ENCODE results near the gene KBTBD12. TPM values are rescaled to one million over a fixed set of nuclear protein-coding genes. Genes with fewer than 3 reads are reported as not detected.

The KBTBD12 gene
- total and polyA plus RNA-seq, 2 of the 13 experiments (the other 11 are each of a cell fraction or from before 2014, with no cell fraction given), result not detected

GRCh38 chr3:127899200-127899599 is 15.8 kb upstream of the KBTBD12 start:
- Histone ChIP-seq H3K4me1 (ENCODE audit: insufficient read depth, low read length) (no peaks in the 10 kb centered on the region), H3K4me2 (ENCODE audit: low read depth, low read length) (no peak overlapping the region), H3K9ac (ENCODE audit: insufficient read depth, low read depth, low read length) (no peak overlapping the region), H3K27ac (ENCODE audit: extremely low read length, insufficient read depth, low read length) (no peak overlapping the region), H3K27me3 (ENCODE audit: control insufficient read depth in 1 of 2, insufficient read depth in 2 of 2, low read length in 2 of 2) (0 out of 5 replicates have a peak, but pooled peaks cover 0 to 6% of the 10 kb centered on the region in 2 experiments), H3K9me3 (ENCODE audit: low read length) (no peaks in the 10 kb centered on the region), H3K36me3 (replicated peaks in 1 of 2; ENCODE audit: control insufficient read depth in 1 of 2, insufficient read depth in 2 of 2, low read length in 2 of 2) (no peaks in the 10 kb centered on the region), H3K4me3 (replicated peaks in 1 of 3; ENCODE audit: insufficient read depth in 1 of 3, low read depth in 2 of 3, low read length in 3 of 3) (no peak overlapping the region), H4K20me1 (ENCODE audit: insufficient read depth, low read length) (no peaks in the 10 kb centered on the region), H3K79me2 (ENCODE audit: insufficient read depth, low read length) (no peaks in the 10 kb centered on the region), H2AFZ (ENCODE audit: low read length) (no peak overlapping the region)
- WGBS (ENCODE audit: low lambda C conversion rate), result 21% methylated on average over 4 of the region's 6 CpGs
- CTCF ChIA-PET (ENCODE audit: low intra/inter-chr PET ratio, low total read pairs), result no interaction called here
- intact Hi-C loops (cut with micrococcal nuclease; ENCODE audit: unreplicated experiment) (no loop called here), in situ Hi-C loops (cut with HindIII; ENCODE audit: extremely low pct_ligation_motif_present, low pct_unique_long_range_greater_than_20kb) (no loop called here)
- POLR2A ChIA-PET, result no interaction called here
- no peak for DNase-seq (ENCODE audit: low spot score)
- FAIRE-seq, result no peak
- BruUV-seq (replicated peaks), result no TSS peak
- no peak for ATAC-seq
- no peak for TF ChIP-seq PTBP1 (IDR thresholded peaks at IDR 0.05; ENCODE audit: low read depth, low read length, poor library complexity, severe bottlenecking)
- TF ChIP-seq KMT2B (CRISPR knock-in tag; IDR thresholded peaks at IDR 0.05), result no peak
- no peak for TF ChIP-seq NKX3-1 (CRISPR knock-in tag; IDR thresholded peaks at IDR 0.05)
- no peak for TF ChIP-seq ZMYM4 (CRISPR knock-in tag; IDR thresholded peaks at IDR 0.05)
- no peak for TF ChIP-seq SRY (CRISPR knock-in tag; IDR thresholded peaks at IDR 0.05)

GRCh38 chr3:127899766-127900165 is 15.3 kb upstream of the KBTBD12 start:
- no TSS peak for BruUV-seq (replicated peaks)
- no peaks in the 10 kb centered on the region for H4K20me1 ChIP-seq (ENCODE audit: insufficient read depth, low read length)
- ChIA-PET POLR2A (no interaction called here), CTCF (ENCODE audit: low intra/inter-chr PET ratio, low total read pairs) (no interaction called here)
- no peak for FAIRE-seq
- H3K36me3 ChIP-seq (replicated peaks in 1 of 2; ENCODE audit: control insufficient read depth in 1 of 2, insufficient read depth in 2 of 2, low read length in 2 of 2), result no peaks in the 10 kb centered on the region
- no peak overlapping the region for H3K4me3 ChIP-seq (replicated peaks in 1 of 3; ENCODE audit: insufficient read depth in 1 of 3, low read depth in 2 of 3, low read length in 3 of 3)
- no peak for DNase-seq (ENCODE audit: low spot score)
- no peaks in the 10 kb centered on the region for H3K79me2 ChIP-seq (ENCODE audit: insufficient read depth, low read length)
- H3K27me3 ChIP-seq (ENCODE audit: control insufficient read depth in 1 of 2, insufficient read depth in 2 of 2, low read length in 2 of 2), result 0 out of 5 replicates have a peak, but pooled peaks cover 0 to 6% of the 10 kb centered on the region in 2 experiments
- no peak overlapping the region for H3K27ac ChIP-seq (ENCODE audit: extremely low read length, insufficient read depth, low read length)
- H3K9me3 ChIP-seq (ENCODE audit: low read length), result no peaks in the 10 kb centered on the region
- no peak for ATAC-seq
- in situ Hi-C loops (cut with HindIII; ENCODE audit: extremely low pct_ligation_motif_present, low pct_unique_long_range_greater_than_20kb) (no loop called here), intact Hi-C loops (cut with micrococcal nuclease; ENCODE audit: unreplicated experiment) (no loop called here)
- H3K4me1 ChIP-seq (ENCODE audit: insufficient read depth, low read length), result no peaks in the 10 kb centered on the region
- H3K4me2 ChIP-seq (ENCODE audit: low read depth, low read length), result no peak overlapping the region
- H2AFZ ChIP-seq (ENCODE audit: low read length), result no peak overlapping the region
- WGBS (ENCODE audit: low lambda C conversion rate), result 75% methylated on average over 3 of the region's 3 CpGs
- no peak overlapping the region for H3K9ac ChIP-seq (ENCODE audit: insufficient read depth, low read depth, low read length)
- TF ChIP-seq MTF2 (CRISPR knock-in tag; IDR thresholded peaks at IDR 0.05; ENCODE audit: borderline replicate concordance) (no peak), ZNF598 (CRISPR knock-in tag; IDR thresholded peaks at IDR 0.05; ENCODE audit: borderline replicate concordance) (no peak), ATF6 (CRISPR knock-in tag; conservative IDR thresholded peaks at IDR 0.05) (no peak), ZNF446 (CRISPR knock-in tag; IDR thresholded peaks at IDR 0.05) (no peak), CCAR2 (optimal IDR thresholded peaks at IDR 0.05; ENCODE audit: low read depth, low read length) (no peak), ETS1 (CRISPR knock-in tag; IDR thresholded peaks at IDR 0.05) (no peak), USF2 (IDR thresholded peaks at IDR 0.05; ENCODE audit: low read depth, low read length) (no peak), USF2 (CRISPR knock-in tag; IDR thresholded peaks at IDR 0.05; ENCODE audit: borderline replicate concordance) (no peak), ZNF468 (CRISPR knock-in tag; IDR thresholded peaks at IDR 0.05) (no peak), FOXK2 (IDR thresholded peaks at IDR 0.05) (no peak)

Measured in HepG2 (cell line).